ENCODE results near the gene TLE7.

TLE7 gene

DNA sequence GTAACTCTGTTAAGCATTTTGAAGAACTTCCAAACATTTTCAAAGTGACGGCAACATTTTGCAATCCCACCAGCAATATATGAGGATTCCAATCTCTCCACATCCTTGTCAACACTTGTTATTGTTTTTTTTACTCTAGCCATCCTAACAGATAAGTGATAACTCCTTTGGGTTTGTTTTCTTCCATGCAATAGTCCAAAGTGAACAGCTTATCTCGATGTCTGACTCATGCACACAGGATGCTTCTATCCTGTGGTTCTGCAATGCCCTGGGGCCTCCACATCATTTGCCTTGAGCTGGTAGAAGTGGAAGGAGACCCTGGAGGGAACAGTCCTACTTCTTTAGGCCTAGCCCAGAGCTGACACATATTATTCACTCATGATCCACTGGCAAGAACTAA, 13.0 kb downstream of the TLE7 start:
- H3K9me3 ChIP-seq (replicated peaks; ENCODE audit: insufficient read depth, low read length), result no peaks in the 10 kb centered on the region
- no peak overlapping the region for H3K9ac ChIP-seq (ENCODE audit: low read length)
- no peaks in the 10 kb centered on the region for H3F3A ChIP-seq (ENCODE audit: insufficient read depth, low read length)
- H4K20me1 ChIP-seq (ENCODE audit: insufficient read depth, low read length), result no peaks in the 10 kb centered on the region
- H3K27ac ChIP-seq (ENCODE audit: low read length), result no peak overlapping the region
- H3K4me2 ChIP-seq (ENCODE audit: low read depth, low read length), result no peak overlapping the region
- peaks cover 71% of the 10 kb centered on the region for H3K27me3 ChIP-seq (replicated peaks; ENCODE audit: insufficient read depth, low read length)
- H2AFZ ChIP-seq (ENCODE audit: low read length), result no peak overlapping the region
- H3K4me1 ChIP-seq (ENCODE audit: low read length), result no peaks in the 10 kb centered on the region
- H3K9me2 ChIP-seq (replicated peaks; ENCODE audit: insufficient read depth, low read length), result no peaks in the 10 kb centered on the region
- TF ChIP-seq, protein P1, sequence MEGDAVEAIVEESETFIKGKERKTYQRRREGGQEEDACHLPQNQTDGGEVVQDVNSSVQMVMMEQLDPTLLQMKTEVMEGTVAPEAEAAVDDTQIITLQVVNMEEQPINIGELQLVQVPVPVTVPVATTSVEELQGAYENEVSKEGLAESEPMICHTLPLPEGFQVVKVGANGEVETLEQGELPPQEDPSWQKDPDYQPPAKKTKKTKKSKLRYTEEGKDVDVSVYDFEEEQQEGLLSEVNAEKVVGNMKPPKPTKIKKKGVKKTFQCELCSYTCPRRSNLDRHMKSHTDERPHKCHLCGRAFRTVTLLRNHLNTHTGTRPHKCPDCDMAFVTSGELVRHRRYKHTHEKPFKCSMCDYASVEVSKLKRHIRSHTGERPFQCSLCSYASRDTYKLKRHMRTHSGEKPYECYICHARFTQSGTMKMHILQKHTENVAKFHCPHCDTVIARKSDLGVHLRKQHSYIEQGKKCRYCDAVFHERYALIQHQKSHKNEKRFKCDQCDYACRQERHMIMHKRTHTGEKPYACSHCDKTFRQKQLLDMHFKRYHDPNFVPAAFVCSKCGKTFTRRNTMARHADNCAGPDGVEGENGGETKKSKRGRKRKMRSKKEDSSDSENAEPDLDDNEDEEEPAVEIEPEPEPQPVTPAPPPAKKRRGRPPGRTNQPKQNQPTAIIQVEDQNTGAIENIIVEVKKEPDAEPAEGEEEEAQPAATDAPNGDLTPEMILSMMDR (IDR thresholded peaks at IDR 0.05; ENCODE audit: low read length), result no peak
- no peak for TF ChIP-seq EZH2phosphoT487 (IDR thresholded peaks at IDR 0.05; ENCODE audit: low read length)
- TF ChIP-seq EZH2 (optimal IDR thresholded peaks at IDR 0.05; ENCODE audit: low read depth, low read length), result no peak
- H3K4me3 ChIP-seq (ENCODE audit: low read length), result no peak overlapping the region
- no peak for DNase-seq
- H3K79me2 ChIP-seq (ENCODE audit: low read length), result no peaks in the 10 kb centered on the region
- H3K36me3 ChIP-seq (replicated peaks; ENCODE audit: insufficient read depth, low read length), result no peaks in the 10 kb centered on the region

DNA sequence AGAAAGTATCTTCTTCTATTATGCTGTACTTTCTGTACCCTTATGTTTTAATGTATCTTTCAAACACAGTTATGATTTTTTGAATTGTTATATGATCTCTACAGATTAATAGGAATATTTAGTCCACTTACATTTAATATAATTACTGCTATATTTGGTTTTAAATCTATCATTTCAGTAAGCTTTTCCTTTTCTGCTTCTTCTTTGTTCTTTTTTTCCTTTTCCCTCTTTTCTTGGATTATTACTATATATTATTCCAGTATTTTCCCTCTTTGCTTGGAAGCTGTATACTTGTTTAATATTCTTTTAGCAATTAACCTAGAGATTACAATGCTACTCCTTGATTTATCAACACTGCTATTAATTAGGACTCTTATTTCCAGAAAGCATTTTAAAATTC, 13.5 kb downstream of the TLE7 start:
- no peaks in the 10 kb centered on the region for H3K4me1 ChIP-seq (ENCODE audit: low read length)
- H3K9ac ChIP-seq (ENCODE audit: low read length), result no peak overlapping the region
- no peak for DNase-seq
- H3F3A ChIP-seq (ENCODE audit: insufficient read depth, low read length), result no peaks in the 10 kb centered on the region
- H3K79me2 ChIP-seq (ENCODE audit: low read length), result no peaks in the 10 kb centered on the region
- H3K36me3 ChIP-seq (replicated peaks; ENCODE audit: insufficient read depth, low read length), result no peaks in the 10 kb centered on the region
- TF ChIP-seq EZH2 (optimal IDR thresholded peaks at IDR 0.05; ENCODE audit: low read depth, low read length) (no peak), EZH2phosphoT487 (IDR thresholded peaks at IDR 0.05; ENCODE audit: low read length) (no peak)
- TF ChIP-seq, protein P1 (IDR thresholded peaks at IDR 0.05; ENCODE audit: low read length), result no peak
- peaks cover 73% of the 10 kb centered on the region for H3K27me3 ChIP-seq (replicated peaks; ENCODE audit: insufficient read depth, low read length)
- H2AFZ ChIP-seq (ENCODE audit: low read length), result no peak overlapping the region
- H3K9me2 ChIP-seq (replicated peaks; ENCODE audit: insufficient read depth, low read length), result no peaks in the 10 kb centered on the region
- H3K4me2 ChIP-seq (ENCODE audit: low read depth, low read length), result no peak overlapping the region
- H4K20me1 ChIP-seq (ENCODE audit: insufficient read depth, low read length), result no peaks in the 10 kb centered on the region
- no peak overlapping the region for H3K27ac ChIP-seq (ENCODE audit: low read length)
- H3K9me3 ChIP-seq (replicated peaks; ENCODE audit: insufficient read depth, low read length), result no peaks in the 10 kb centered on the region
- no peak overlapping the region for H3K4me3 ChIP-seq (ENCODE audit: low read length)

DNA sequence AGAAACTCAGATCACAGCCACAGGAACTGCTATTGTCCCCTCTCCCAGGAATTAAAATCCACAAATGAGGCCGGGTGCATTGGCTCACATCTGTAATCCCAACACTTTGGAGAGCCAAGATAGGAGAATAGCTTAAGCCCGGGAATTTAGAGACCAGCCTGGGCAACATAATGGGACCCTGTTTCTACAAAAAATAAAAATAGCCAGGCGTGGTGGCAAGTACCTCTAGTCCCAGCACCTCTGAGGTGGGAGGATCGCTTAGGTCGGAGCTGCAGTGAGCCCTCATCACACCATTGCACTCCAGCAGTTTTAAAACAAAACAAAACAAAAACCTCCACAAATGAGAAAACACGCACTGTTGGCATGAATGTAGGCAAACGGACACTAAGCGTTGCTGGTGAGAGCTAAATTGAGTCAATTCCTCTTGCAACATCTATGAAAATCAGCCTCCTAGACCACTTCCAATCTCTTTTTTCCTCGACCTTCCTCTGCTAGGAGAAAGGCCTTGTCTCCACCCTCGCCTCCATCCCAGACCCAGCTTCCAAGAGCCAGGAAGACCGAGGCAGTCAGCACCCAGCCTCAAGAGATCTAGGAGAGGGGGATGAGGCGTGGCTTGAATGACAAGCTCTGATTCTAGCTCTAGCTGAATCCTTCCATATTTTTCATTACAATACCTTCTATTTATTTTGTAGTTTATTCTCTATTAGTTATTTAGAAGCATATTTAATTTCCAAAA, 14.8 kb downstream of the TLE7 start:
- Histone ChIP-seq H3K9ac (ENCODE audit: low read length) (no peak overlapping the region), H4K20me1 (ENCODE audit: insufficient read depth, low read length) (no peaks in the 10 kb centered on the region), H3F3A (ENCODE audit: insufficient read depth, low read length) (no peaks in the 10 kb centered on the region), H3K4me2 (ENCODE audit: low read depth, low read length) (no peak overlapping the region), H3K27me3 (replicated peaks; ENCODE audit: insufficient read depth, low read length) (peaks cover 78% of the 10 kb centered on the region), H2AFZ (ENCODE audit: low read length) (no peak overlapping the region), H3K79me2 (ENCODE audit: low read length) (no peaks in the 10 kb centered on the region), H3K9me3 (replicated peaks; ENCODE audit: insufficient read depth, low read length) (no peaks in the 10 kb centered on the region), H3K4me3 (ENCODE audit: low read length) (no peak overlapping the region), H3K36me3 (replicated peaks; ENCODE audit: insufficient read depth, low read length) (no peaks in the 10 kb centered on the region), H3K27ac (ENCODE audit: low read length) (no peak overlapping the region), H3K4me1 (ENCODE audit: low read length) (no peaks in the 10 kb centered on the region), H3K9me2 (replicated peaks; ENCODE audit: insufficient read depth, low read length) (no peaks in the 10 kb centered on the region)
- TF ChIP-seq, protein P1 (IDR thresholded peaks at IDR 0.05; ENCODE audit: low read length), result no peak
- TF ChIP-seq EZH2 (optimal IDR thresholded peaks at IDR 0.05; ENCODE audit: low read depth, low read length), result no peak
- no peak for TF ChIP-seq EZH2phosphoT487 (IDR thresholded peaks at IDR 0.05; ENCODE audit: low read length)
- DNase-seq, result no peak

All from MM.1S (cell line).